HS-27A (cell line): ENCODE data around the gene COX4I1.

Source experiments
- DNase-seq: peaks from one replicate; pipeline ENCODE4 v3.0.0-alpha.2; 2012; ENCODE audit warnings: low read depth, missing footprints

The COX4I1 gene

DNA sequence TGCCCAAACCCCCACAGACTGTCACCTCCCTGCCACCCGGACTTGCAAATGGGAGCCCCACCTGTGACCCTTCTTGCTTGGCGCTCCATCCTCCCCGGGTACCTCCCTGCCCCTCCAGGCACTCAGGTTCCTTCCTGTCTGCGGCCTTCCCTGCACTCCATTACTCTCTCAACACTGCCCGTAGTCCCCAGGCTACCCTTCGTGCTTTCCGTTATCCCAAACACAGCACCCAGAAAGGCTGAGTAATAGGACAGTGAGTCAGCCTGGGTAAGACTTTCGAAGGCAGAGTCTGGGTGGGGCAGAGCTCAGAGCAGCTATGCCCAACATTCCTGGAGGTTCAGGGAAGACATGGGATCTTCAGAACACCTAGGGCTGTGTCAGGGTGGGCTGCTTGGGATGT is 32.0 kb upstream of the COX4I1 start:
- peak; percentile 78 for DNase-seq

DNA sequence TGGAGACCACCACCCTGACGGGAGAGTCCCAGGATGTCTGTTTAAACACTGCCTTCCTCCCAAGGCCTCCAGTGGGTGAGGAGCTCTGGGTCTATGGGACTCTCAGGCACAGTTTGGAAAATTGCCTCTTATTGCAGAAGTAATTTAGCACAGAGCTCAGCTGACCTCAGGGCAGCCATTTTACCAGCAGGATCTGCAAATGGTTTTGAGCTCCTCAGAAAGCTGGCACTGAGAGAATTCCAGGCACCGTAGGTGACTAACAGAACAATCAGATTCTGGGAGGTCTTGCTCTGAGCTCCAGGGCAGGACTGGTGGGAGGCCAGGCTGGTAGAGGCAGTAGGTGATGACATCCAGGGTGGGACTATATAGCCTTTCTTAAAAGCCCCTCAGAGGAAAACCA is 31.3 kb upstream of the COX4I1 start:
- DNase-seq, result no peak

DNA sequence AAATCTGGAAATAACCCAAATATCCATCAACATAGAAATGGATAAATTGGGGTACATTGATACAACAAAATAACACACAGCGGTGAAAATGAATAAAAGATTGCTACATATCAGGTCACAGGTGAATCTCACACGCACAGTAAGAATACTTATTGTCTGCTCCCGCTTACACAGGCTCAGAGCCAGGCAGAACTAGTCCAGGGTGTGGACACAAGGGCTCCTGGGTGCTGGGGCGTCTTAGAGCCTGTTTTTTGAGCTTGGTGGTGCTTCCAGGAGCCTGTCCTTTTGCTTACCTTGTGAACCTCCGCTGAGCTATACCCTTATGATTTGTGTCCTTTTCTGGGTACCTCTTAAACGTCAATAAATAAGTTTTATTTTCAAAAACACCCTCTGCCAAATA is 28.8 kb upstream of the COX4I1 start:
- no peak for DNase-seq

DNA sequence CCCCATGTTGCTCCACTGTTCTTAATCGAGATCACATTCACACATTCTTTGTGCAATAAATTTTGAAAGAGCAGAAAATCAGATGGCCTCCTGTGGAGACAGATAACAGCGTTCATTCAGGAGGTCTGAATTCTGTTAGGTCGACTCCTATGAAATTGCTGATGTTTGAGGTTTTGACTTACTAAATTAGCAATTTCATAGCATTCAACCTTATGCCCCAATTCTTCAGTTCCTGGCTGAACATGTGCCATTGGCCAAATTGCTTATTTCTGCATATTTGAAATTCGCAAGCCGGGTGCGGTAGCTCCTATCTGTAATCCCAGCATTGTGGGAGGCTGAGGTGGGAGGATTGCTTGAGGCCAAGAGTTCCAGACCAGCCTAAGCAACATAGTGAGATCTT is 26.5 kb upstream of the COX4I1 start:
- DNase-seq, result no peak

DNA sequence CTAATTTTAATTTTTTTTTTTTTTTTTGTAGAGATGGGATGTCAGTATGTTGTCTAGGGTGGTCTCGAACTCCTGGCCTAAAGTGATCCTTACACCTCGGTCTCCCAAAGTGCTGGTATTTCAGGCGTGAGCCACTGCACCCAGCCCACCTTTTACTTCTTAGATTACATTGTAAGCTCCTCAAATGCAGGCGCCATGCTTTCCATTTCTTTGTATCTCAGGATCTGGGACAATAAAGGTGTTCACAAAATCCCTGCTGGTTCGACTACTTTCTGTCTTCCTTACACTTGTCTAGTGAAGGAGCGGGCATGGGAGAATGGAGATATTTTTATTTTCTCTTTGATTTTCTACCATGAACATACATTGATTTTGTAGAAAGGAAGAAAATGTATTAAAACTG is 25.4 kb upstream of the COX4I1 start:
- DNase-seq, result no peak

DNA sequence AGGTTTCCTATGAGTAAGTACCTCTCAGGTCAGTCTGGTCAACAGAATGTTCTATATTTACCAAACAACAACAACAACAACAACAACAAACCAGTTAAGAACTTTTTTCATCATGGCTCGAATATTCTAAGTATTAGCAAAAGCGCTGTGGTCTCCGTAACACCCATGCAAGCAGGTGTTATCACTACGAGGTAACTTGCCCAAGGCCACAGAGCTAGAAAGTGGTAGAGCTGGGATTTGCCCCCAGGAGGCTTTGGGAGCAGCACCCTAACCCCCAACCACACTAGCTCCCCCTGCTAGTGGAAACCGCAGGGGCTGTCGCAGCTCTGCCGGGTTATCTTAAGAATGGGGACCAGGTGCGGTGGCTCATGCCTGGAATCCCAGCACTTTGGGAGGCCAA is 24.7 kb upstream of the COX4I1 start:
- DNase-seq, result no peak

DNA sequence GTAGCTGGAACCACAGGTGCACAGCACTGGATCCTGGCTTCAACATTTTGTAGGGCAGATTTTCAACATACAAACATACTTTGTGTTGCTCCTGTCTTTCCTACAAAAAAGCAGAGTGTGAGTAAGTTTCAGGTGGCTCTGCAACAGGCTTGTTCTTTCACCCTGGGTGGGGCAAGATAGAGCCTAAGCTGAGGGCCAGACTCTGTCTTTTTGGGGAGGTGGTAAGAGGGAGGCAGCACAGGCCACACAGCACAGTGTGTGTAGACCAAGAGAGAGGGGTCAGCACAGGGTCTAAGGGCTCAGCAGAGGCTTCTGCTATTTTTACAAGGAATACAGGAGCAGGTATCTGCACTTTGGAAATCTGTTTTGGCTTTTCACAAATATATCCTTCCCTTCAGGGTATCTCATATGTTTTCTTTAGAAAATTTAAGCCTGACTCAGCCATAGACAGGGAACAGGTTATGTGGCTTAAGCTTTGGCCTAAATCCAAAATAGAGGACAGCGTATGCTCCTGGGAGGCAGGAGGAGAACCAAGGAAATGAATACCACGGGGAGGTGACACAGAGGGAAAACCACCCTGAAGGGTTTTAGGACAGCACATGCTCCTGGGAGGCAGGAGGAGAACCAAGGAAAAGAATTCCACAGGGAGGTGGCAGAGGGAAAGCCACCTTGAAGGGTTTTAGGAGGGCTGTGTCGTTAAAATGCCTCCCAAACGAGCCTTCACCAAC is 21.7 kb upstream of the COX4I1 start:
- DNase-seq, result no peak

DNA sequence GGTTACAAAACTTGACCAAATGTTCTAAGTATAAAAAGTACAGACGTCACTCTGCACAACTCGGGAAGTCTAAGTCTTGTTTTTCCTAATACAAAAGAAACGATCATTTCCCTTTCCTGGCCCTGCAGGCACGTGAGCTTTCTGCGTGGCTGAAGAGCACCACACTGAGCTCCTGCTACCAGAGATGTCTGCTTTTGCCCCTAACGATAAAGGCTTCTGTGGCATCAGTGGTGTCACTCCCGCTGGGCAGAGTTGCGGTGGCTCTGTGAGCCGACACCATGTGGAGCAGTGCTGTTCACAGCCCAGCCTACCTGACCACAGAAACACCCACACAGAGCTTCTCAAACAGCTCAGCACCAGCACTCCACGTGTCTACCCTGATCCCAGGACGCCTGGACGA is 20.6 kb upstream of the COX4I1 start:
- DNase-seq, result no peak

DNA sequence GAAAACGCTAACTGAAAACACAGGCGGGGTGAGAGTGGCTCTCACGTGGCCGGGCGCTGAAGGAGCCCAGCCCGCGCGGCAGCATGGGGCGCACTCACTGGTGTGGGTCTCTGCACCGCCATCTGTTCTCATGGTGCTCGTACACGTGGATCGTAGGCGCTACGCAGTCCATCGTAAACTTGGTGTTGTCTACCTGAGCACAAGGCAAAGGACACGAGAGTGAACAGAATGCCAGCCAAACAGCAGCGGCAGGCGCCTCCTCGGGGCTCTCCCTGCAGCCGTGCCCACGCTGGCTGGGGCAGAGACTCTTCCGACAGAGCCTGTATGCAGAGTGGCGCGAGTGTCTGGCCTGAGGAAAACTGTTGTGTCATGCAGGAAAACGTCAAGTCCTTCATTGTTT is 19.2 kb upstream of the COX4I1 start:
- no peak for DNase-seq

DNA sequence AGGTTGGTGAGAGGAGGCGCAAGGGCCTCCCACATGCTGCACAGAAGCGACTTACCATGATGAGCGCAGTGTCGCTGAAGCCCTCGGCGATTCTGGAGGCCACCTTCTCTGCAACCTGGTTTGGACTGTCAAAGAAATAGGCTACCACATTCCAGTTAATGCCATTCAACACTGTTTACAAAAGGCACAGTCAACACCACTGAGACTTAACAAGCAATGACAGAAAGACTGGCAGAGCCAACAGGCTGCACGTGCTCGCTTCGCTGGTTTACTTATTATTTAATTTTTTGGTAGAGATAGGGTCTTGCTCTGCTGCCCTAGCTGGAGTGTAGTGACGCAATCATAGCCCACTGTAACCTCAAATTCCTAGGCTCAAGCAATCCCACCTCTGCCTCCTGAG is 18.3 kb upstream of the COX4I1 start:
- no peak for DNase-seq

DNA sequence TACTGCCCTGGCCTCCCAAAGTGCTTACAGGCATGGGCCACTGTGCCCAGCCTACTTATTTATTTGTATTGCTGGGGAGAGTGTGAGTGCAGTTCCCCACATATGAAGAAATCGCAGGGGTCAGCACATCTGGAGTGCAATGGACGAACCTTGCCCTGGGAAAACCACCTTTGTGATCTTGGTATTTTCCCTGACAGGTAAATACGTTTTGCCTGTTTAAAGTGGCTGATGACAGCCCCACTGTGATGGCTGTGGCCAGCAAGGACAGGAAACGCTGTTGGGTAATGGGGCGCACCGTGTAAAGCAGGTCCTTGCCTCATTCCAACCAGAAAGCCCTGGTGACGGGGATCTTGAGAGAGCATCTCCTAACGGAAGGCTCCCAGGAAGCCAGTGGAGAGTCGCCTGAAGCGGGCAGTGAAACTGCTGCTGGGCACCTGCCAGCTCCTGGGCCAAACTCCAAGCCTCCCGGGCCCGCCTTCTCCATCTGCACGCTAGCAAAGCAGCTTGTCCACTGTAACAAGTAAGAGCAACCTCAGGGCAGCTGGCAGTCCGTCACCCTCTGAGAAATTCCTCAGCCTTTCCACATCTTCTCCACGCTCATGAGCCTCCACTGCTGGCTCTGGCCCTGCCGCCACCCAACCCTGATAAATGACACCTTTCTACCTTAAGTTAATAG is 17.7 kb upstream of the COX4I1 start:
- DNase-seq, result no peak

DNA sequence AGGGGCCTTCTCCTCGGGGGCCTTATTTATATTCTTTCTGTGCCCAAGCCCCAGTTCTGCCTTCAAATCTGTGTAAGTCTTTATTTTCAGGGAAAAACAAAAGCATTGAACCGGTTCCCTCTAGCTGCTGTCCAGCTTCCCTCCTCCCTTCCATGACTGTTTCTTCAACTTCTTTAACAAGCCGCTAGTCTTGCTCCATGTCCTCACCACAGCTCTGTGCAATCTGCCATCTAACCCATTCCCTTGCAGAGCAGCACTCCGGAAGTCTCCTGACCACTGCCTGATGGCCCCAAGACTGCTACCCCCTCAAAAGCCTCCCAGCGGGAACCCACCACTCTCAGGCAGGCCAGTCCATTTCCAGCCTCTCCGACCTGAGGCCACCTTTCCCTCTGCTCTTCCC is 17.0 kb upstream of the COX4I1 start:
- no peak for DNase-seq

DNA sequence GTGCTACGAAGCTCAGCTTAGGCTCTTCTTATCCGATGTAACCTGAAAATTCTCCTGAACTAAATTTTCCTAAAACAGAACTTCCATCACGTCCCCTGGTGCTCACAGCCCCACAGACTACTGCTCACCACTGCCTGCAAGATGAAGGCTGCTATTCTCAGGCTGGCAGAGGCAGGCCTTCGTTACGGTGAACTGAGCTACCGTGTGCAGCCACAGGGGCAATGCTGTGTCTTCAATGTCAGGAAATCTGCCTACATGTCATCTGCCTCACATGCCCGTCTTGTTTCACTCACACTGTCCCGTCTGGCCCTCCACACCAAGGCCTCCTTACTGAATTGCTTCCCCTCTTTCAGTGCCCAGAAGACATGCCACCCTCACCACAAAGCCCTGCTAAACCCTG is 16.1 kb upstream of the COX4I1 start:
- DNase-seq, result no peak

DNA sequence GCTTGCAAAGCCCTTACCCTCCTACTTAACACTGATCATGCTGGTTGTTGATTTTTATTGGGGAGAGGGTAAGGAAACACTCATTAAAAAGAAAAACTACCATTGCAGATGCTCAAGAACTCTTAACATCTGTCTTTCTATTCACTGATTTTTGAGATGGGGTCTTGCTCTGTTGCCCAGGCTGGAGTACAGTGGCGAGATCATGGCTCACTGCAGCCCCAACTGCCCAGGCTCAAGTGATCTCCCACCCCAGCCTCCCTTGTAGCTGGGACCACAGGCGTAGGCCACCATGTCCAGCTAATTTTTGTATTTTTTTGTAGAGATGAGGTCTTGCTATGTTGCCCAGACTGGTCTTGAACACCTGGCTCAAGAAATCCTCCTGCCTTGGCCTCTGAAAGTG is 14.7 kb upstream of the COX4I1 start:
- no peak for DNase-seq

DNA sequence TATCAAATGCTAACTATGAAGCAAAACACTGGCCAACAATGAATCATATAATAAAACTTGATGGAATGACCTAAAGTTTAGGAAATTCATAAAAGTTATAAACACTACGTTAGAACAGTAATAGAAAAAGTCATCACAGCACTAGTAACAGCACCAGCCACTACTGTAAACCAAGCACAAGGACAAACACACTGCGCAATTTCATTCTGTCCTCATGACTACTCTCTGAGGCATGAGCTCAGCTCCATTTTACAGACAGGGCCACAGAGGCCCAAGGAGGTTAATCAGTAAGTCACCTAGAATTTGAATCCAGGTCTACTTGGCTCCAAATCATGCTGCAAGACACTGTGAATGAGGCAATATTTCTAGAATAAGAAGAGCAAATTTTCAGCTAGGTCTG is 13.6 kb upstream of the COX4I1 start:
- no peak for DNase-seq

DNA sequence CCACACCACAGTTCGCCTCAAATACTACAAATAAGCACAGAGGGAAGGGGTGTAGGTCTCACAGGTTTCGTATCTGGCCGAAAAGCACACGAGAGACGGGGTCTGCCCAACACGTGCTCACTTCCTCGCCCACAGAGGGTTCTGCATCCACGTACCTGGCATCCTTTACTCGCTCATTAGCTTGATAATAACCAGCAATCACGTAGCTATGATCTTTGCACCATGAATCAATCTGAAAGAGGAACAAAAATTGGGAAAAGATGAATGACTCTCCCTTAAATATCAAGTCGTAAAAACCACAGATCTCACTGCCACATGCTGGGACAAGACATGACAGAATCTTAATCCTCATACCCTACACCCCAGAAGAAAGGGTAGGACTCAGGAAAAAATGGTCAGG is 10.7 kb upstream of the COX4I1 start:
- DNase-seq, result no peak

DNA sequence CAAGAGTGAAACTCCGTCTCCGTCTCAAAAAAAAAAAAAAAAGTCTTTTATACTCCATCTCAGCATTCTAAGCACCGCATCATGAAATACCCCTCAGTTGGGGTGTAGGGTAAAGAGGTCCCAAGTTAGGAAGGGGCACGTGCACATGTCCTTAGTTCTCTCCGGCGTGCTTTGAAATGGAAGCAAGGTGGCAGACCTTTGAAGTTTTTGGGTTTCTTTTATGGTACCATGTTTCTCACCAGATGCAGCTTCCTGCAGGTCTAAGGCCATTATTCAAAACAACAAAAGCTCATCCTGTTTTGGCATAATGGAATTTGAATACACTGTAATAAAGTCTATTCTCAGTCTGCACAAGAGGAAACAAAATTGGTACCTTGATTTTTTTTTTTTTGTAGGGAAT is 9.7 kb upstream of the COX4I1 start:
- DNase-seq, result no peak

DNA sequence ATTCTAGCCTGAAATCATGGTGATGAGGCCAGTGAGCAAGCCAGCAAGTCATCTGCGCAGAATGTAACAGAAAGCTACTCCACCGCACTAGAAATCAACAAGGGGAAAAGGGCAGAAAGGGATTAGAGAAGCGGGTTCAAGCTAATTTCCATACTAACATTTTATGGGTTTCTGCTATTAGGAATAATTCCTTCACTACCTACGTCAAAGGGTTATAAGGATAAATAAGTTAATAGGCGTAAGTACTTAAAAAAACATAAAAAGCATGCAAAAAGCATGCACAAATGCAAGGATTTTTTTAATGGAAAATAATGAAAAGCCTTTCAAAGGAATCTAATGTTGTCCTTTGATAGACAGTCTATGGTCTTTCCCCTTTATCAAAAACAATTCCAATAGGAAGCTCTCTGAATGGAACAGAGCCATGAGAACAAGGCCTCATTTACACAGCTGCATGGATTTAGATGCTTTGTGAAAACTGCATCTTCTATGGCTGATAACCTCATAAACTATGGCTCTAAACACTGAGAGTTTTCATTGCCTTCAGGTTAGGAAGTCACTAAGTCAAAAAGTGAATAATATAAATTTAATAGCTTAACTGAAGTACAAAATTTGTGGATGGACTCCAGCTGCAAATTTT is 5.7 kb upstream of the COX4I1 start:
- DNase-seq, result no peak

DNA sequence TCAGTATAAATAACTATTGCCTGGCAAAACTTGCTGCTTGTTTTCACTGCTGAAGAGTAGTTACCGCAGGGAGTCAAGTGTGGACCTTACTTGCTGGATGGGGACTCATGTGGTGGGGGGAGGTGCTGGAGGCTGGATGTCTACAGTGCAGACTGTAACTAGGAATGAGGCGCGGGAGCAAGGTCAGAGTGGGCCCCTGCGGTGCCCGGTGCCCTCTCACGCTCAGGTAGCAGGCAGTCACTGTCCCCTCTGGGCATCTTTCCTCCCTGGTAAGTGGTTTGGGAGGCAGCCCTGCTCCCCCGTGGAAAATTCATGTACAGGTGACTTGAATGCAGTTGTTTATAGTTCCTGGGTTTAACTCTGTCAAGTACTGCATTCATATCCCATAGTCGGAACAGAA is 4.8 kb upstream of the COX4I1 start:
- DNase-seq, result no peak

DNA sequence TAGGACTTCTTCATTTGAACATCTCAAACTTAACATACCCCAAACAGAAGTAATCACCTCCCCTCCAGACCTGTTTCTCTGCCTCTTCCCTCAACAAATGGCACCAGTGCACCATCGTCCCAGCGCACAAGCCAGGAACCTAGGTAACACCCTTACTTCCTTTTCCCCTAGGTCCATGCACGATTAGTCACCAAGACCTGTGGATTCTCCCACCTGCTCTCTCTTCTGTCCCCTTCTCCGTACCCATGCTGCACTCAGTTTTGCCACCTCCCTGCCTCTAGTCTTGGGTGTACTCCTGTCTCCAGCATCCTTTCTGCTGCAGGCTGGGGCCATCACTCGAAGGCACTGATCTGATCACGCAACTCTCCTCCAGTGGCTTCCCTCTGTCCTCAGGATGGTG is 3.3 kb upstream of the COX4I1 start:
- DNase-seq, result no peak

DNA sequence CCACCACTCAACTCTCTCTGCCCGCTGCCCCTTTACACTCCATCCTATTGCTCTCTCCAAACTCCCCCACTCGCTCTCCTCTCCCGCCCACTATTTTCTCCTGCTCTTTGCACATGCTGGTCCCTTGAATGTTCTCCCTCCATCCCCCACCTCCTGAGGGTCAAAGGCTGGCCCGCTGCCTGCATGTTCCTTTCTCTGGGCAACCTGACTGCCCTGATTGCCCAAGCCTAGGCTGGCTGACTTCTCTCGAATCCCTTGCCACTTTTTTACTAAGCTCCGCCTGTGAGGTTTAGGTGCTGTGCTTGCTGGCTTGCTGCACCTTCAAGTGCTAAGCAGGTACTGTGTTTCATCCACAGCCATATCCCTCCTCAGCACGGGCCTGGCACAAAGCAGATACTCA is 2.9 kb upstream of the COX4I1 start:
- no peak for DNase-seq

DNA sequence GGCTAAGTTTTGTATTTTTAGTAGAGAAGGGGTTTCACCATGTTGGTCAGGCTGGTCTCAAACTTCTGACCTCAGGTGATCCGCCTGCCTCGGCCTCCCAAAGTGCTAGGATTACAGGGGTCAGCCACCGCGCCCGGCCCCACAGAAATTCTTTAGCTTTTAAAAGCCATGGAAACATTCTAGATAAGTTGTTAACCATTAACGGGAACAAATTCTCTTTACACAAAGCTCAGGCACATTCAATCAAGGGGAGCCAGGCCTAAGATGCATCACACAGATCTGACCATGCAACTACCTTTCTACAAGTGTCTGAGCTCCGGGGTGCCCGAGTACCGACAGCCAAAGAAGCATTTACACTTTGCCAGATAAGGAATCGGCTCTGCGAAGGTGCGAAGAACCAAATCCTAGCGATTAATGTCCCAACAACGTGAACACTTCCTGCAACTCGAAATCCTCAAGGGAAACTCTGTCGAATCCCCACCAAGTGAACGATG is 1.2 kb upstream of the COX4I1 start:
- no peak for DNase-seq

DNA sequence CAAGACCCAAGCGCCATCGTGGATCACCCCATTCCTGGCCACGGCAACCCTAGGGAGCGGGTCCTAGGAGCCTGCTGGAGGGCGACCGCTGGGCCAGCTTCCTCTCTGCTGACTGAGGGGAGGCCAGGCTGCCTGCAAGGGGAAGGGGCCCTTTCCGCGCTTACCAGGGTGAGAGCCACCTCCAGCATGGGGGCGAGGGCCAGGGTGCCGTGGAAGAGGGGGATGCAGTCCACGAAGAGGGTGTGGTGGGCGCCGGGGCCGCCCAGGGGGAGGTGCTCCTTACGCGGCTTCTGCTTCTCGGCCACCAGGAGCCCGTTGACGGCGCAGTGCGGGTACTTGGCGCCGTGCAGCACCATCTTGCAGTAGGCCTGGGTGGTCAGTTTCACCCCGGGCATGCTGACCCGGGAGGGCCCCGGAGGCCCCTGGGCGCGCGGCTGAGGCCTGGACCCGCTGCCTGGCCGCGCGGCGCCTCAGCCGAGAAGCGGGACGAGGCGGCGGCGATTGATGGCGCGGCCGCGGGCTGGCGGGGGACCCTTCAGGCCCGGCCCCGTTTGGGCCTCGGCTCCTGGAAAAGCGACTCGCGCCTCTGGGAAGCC is 496 bp upstream of the COX4I1 start:
- DNase-seq, result peak; percentile 1
